NCI-H524 treated with DMSO at 0.1 percent for 48 hours (cell line): ENCODE results near the gene BZW1.
"Not testable (repeated sequence)": the region's sequence is repeated elsewhere in the genome, so short reads cannot be mapped to it uniquely, and the experiment has no call there.

ENCODE experiments used
- DNase-seq: peaks from one replicate; lab custom pipeline; 2025; lab: John Stamatoyannopoulos, UW

BZW1 gene

GRCh38 chr2:200791905-200792304 is 19.8 kb upstream of the BZW1 start:
- no peak for DNase-seq

- no peak for DNase-seq
These were observed 17.6 kb upstream of the BZW1 start for GRCh38 chr2:200794143-200794542.

- DNase-seq, result no peak
These were observed 16.7 kb upstream of the BZW1 start for GRCh38 chr2:200795028-200795440.

- no peak for DNase-seq
These were observed 15.1 kb upstream of the BZW1 start for GRCh38 chr2:200796561-200796960.

GRCh38 chr2:200797242-200797770 is 14.4 kb upstream of the BZW1 start:
- DNase-seq, result no peak

- DNase-seq, result no peak
These were observed 13.2 kb upstream of the BZW1 start for GRCh38 chr2:200798514-200798913.

- no peak for DNase-seq
These were observed 11.3 kb upstream of the BZW1 start for GRCh38 chr2:200800458-200800857.

GRCh38 chr2:200801431-200801830 is 10.3 kb upstream of the BZW1 start:
- DNase-seq, result not testable (repeated sequence)

- DNase-seq, result no peak
These were observed 2.0 kb upstream of the BZW1 start for GRCh38 chr2:200809506-200810251.

- DNase-seq, result no peak
These were observed 1.3 kb upstream of the BZW1 start for GRCh38 chr2:200810252-200810997.

- DNase-seq, result no peak
These were observed 745 bp upstream of the BZW1 start for GRCh38 chr2:200810998-200811332.

- no peak for DNase-seq
These were observed 662 bp downstream of the BZW1 start for GRCh38 chr2:200812122-200813022.

GRCh38 chr2:200814276-200814815 is 2.6 kb downstream of the BZW1 start:
- DNase-seq, result no peak

GRCh38 chr2:200814917-200815316 is 3.2 kb downstream of the BZW1 start:
- DNase-seq, result no peak

- DNase-seq, result not testable (repeated sequence)
These were observed 7.0 kb downstream of the BZW1 start for GRCh38 chr2:200818732-200819131.

GRCh38 chr2:200820573-200821234 is 9.0 kb downstream of the BZW1 start:
- DNase-seq, result no peak

GRCh38 chr2:200821686-200822245 is 10.1 kb downstream of the BZW1 start:
- no peak for DNase-seq

GRCh38 chr2:200828104-200828503 is 16.4 kb downstream of the BZW1 start:
- DNase-seq, result no peak

- DNase-seq, result no peak
These were observed 17.0 kb downstream of the BZW1 start for GRCh38 chr2:200828572-200829257.

GRCh38 chr2:200829258-200829655 is 17.5 kb downstream of the BZW1 start:
- no peak for DNase-seq

GRCh38 chr2:200834701-200835100 is 23.0 kb downstream of the BZW1 start:
- no peak for DNase-seq
